Transverse colon (tissue), 4 donors: ENCODE measurements around the gene SMYD3.

ENCODE experiments used
- CTCF ChIP-seq, 5 experiments: fragments of 200-600 bp in 3 of 5; fragments of 450-650 bp in 2 of 5; sonication (generic) in 3 of 5; IDR thresholded peaks; 1 replicate in 2 of 5; 2 replicates in 3 of 5; pipeline ENCODE4 v1.5.1; 2016 to 2017; ENCODE audit warnings: antibody characterized with exemption in 5 of 5, inconsistent platforms in 3 of 5, mild to moderate bottlenecking in 2 of 5, moderate library complexity in 1 of 5
- EP300 ChIP-seq: sonication (generic); formaldehyde crosslinking; IDR thresholded peaks from one replicate; pipeline ENCODE4 v1.6.1; 2017; ENCODE audit warnings: antibody characterized with exemption, low read depth
- POLR2A ChIP-seq: fragments of 450-650 bp; IDR thresholded peaks from one replicate; pipeline ENCODE4 v1.6.1; 2016; ENCODE audit warnings: antibody characterized with exemption, mild to moderate bottlenecking, moderate library complexity
- POLR2AphosphoS5 ChIP-seq, 3 donors: sonication (generic); formaldehyde crosslinking; IDR thresholded peaks; one replicate each; pipeline ENCODE4 v1.6.1; 2016; ENCODE audit warnings: antibody characterized with exemption in 3 of 3

GRCh38 chr1:245829194-245829593 lies 677.9 kb downstream of the SMYD3 start:
- TF ChIP-seq CTCF (IDR thresholded peaks at IDR 0.05) (no peak), POLR2A (no peak), EP300 (no peak), POLR2AphosphoS5 (IDR thresholded peaks at IDR 0.05) (no peak)
